Activated naive CD4-positive, alpha-beta T cell (primary cell): ENCODE data around the gene CD68.

Experiments used
- DNase-seq, 4 experiments: peaks; one replicate each; lab custom pipeline; 2025; lab: John Stamatoyannopoulos, UW

The CD68 gene

GRCh38 chr17:7559320-7560171 is 19.9 kb upstream of the CD68 start:
- no peak for DNase-seq

- peak in 2 of 4 experiments; percentile 29 to 42 for DNase-seq
Observed at GRCh38 chr17:7560172-7561027, 19.0 kb upstream of the CD68 start.

GRCh38 chr17:7561028-7561575 is 18.3 kb upstream of the CD68 start:
- DNase-seq, result peak; percentile 58 to 73 (median 66)

- DNase-seq, result peak; percentile 70 to 85 (median 76)
Observed at GRCh38 chr17:7561589-7562207, 17.7 kb upstream of the CD68 start, which contains the start of gene SENP3. TSS of gene SENP3 (plus strand) at chr17:7561919. CDS start at chr17:7563077, 1,158 bp downstream.

GRCh38 chr17:7562208-7562605 is 17.2 kb upstream of the CD68 start:
- DNase-seq, result no peak

GRCh38 chr17:7563115-7563869 is 16.1 kb upstream of the CD68 start:
- DNase-seq, result no peak

GRCh38 chr17:7569571-7569970 is 9.9 kb upstream of the CD68 start:
- no peak for DNase-seq

- DNase-seq, result no peak
Observed at GRCh38 chr17:7570351-7570750, 9.1 kb upstream of the CD68 start.

GRCh38 chr17:7572338-7572587 is 7.2 kb upstream of the CD68 start:
- no peak for DNase-seq

- DNase-seq, result peak; percentile 99 to 100 (median 99)
Observed at GRCh38 chr17:7572588-7573323, 6.7 kb upstream of the CD68 start.

GRCh38 chr17:7573324-7574080 is 5.9 kb upstream of the CD68 start:
- DNase-seq, result peak; percentile 72 to 90 (median 82)

GRCh38 chr17:7574176-7574953 is 5.1 kb upstream of the CD68 start:
- DNase-seq, result no peak

GRCh38 chr17:7575481-7575883 is 4.0 kb upstream of the CD68 start:
- DNase-seq, result no peak

- DNase-seq, result no peak
Observed at GRCh38 chr17:7575959-7576358, 3.5 kb upstream of the CD68 start.

GRCh38 chr17:7576432-7576937 is 3.0 kb upstream of the CD68 start:
- no peak for DNase-seq

- DNase-seq, result no peak
Observed at GRCh38 chr17:7577327-7578199, 1.9 kb upstream of the CD68 start.

- no peak for DNase-seq
Observed at GRCh38 chr17:7579834-7580603, 581 bp downstream of the CD68 start.
